GM12892 (cell line): ENCODE results near the gene FBXW7.

Experiments used
- POLR2A ChIP-seq: IDR thresholded peaks from 2 replicates; pipeline ENCODE4 v1.6.1; 2011; ENCODE audit warnings: low read depth, low read length, control low read depth
- POLR2AphosphoS5 ChIP-seq: IDR thresholded peaks from 2 replicates; pipeline ENCODE4 v1.6.1; 2011; ENCODE audit warnings: low read depth, low read length, control low read depth
- TAF1 ChIP-seq: IDR thresholded peaks from 2 replicates; pipeline ENCODE4 v1.6.1; 2011; ENCODE audit warnings: low read depth, mild to moderate bottlenecking, control low read depth, low read length, borderline replicate concordance

DNA sequence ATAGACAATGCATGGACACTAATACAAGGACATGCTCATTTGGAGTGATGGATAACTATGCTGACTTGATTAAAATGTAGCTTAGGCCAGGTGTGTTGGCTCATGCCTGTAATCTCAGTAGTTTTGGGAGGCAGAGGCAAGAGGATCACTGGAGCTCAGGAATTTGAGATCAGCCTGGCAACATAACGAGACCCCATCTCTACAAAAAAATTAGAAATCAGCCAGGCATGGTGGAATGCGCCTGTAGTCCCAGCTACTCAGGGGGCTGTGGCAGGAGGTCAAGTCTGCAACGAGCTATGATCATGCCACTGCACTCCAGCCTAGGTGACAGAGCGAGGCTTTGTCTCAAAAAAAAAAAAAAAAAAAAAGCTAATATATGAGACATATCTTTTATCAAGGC, 196.3 kb downstream of the FBXW7 start:
- no peak for TF ChIP-seq POLR2A
- no peak for TF ChIP-seq POLR2AphosphoS5
- no peak for TF ChIP-seq TAF1
